SU-DHL-6 (cell line): Measurements from ENCODE around the gene B3GAT1.

ENCODE experiments used
- H2AFZ ChIP-seq: fragments of 200-600 bp; sonication (generic); 2 replicates; pipeline ENCODE4 v1.6.1; 2014; ENCODE audit warnings: low read depth, mild to moderate bottlenecking, moderate library complexity, mixed read lengths, antibody characterized with exemption, low read length; ENCODE audit not compliant: severe bottlenecking
- H3F3A ChIP-seq: fragments of 200-600 bp; shearing (Covaris generic); 2 replicates; pipeline ENCODE4 v1.6.0; 2016; ENCODE audit warnings: antibody characterized with exemption, mild to moderate bottlenecking; ENCODE audit not compliant: insufficient read depth
- H3K27ac ChIP-seq: fragments of 200-600 bp; sonication (generic); 2 replicates; pipeline ENCODE4 v1.5.1; 2016; ENCODE audit warnings: low read depth, mild to moderate bottlenecking, low read length, moderate library complexity, mixed read lengths
- H3K27me3 ChIP-seq: fragments of 200-600 bp; sonication (generic), shearing (Covaris generic); 2 replicates; pipeline ENCODE4 v1.6.0; 2014; ENCODE audit warnings: mild to moderate bottlenecking, low read length
- H3K36me3 ChIP-seq: fragments of 200-600 bp; sonication (generic); 2 replicates; pipeline ENCODE4 v1.6.1; 2014; ENCODE audit warnings: mild to moderate bottlenecking, low read length, mixed read lengths
- H3K4me2 ChIP-seq: fragments of 300-600, 200-600 bp; shearing (Covaris generic), sonication (generic); 2 replicates; pipeline ENCODE4 v1.6.0; 2014; ENCODE audit warnings: low read length, low read depth, mild to moderate bottlenecking; ENCODE audit not compliant: poor library complexity, severe bottlenecking
- H3K4me3 ChIP-seq: fragments of 200-600 bp; sonication (generic); 2 replicates; pipeline ENCODE4 v1.5.1; 2014; ENCODE audit warnings: antibody characterized with exemption, low read length, mild to moderate bottlenecking, mixed read lengths; ENCODE audit not compliant: insufficient read depth, poor library complexity, severe bottlenecking
- H3K79me2 ChIP-seq: fragments of 200-600 bp; sonication (generic); 2 replicates; pipeline ENCODE4 v1.6.1; 2014; ENCODE audit warnings: mild to moderate bottlenecking, low read length, moderate library complexity; ENCODE audit not compliant: insufficient read depth
- H3K9ac ChIP-seq: fragments of 200-600 bp; sonication (generic); 2 replicates; pipeline ENCODE4 v1.7.0; 2014; ENCODE audit warnings: mild to moderate bottlenecking, low read length
- H3K9me2 ChIP-seq: fragments of 200-600 bp; sonication (generic); replicated peaks from 2 replicates; pipeline ENCODE4 v1.6.1; 2014; ENCODE audit warnings: low read length; ENCODE audit not compliant: insufficient read depth
- H3K9me3 ChIP-seq: fragments of 200-600 bp; sonication (generic); 2 replicates; pipeline ENCODE4 v1.6.1; 2014; ENCODE audit warnings: low read length, mixed read lengths; ENCODE audit not compliant: insufficient read depth
- H4K20me1 ChIP-seq: fragments of 200-600 bp; sonication (generic); 2 replicates; pipeline ENCODE4 v1.6.1; 2014; ENCODE audit warnings: low read depth, mild to moderate bottlenecking, antibody characterized with exemption, low read length, moderate library complexity, mixed read lengths
- CTCF ChIP-seq: fragments of 200-600 bp; sonication (generic); IDR thresholded peaks from one replicate; pipeline ENCODE4 v1.5.1; 2017; ENCODE audit warnings: antibody characterized with exemption, mild to moderate bottlenecking, low read length, moderate library complexity; ENCODE audit not compliant: insufficient read depth, poor library complexity, severe bottlenecking
- EZH2phosphoT487 ChIP-seq: fragments of 200-600 bp; sonication (generic), shearing (Covaris generic); conservative IDR thresholded peaks from 2 replicates; pipeline ENCODE4 v1.6.1; 2018; ENCODE audit warnings: mild to moderate bottlenecking, antibody characterized with exemption, low read length, moderate library complexity, mixed read lengths

Gene B3GAT1

GRCh38 chr11:134425413-134425812 lies 13.4 kb upstream of the B3GAT1 start:
- H3K36me3 ChIP-seq: no peaks in the 10 kb centered on the region
- no peak overlapping the region for H2AFZ ChIP-seq
- H3K27ac ChIP-seq: no peak overlapping the region
- H3K9ac ChIP-seq: no peak overlapping the region
- no peaks in the 10 kb centered on the region for H3K9me2 ChIP-seq
- no peaks in the 10 kb centered on the region for H3K79me2 ChIP-seq
- no peaks in the 10 kb centered on the region for H3K9me3 ChIP-seq
- H3K4me2 ChIP-seq: no peak overlapping the region
- TF ChIP-seq EZH2phosphoT487 (no peak), CTCF (no peak)
- H3F3A ChIP-seq: no peaks in the 10 kb centered on the region
- H3K4me3 ChIP-seq: no peak overlapping the region
- no peaks in the 10 kb centered on the region for H3K27me3 ChIP-seq
- H4K20me1 ChIP-seq: no peaks in the 10 kb centered on the region

GRCh38 chr11:134423106-134423505 lies 11.1 kb upstream of the B3GAT1 start:
- no peaks in the 10 kb centered on the region for H3K9me3 ChIP-seq
- TF ChIP-seq CTCF (no peak), EZH2phosphoT487 (no peak)
- no peaks in the 10 kb centered on the region for H3F3A ChIP-seq
- no peak overlapping the region for H3K9ac ChIP-seq
- no peak overlapping the region for H2AFZ ChIP-seq
- H3K27ac ChIP-seq: no peak overlapping the region
- no peaks in the 10 kb centered on the region for H3K79me2 ChIP-seq
- H3K36me3 ChIP-seq: no peaks in the 10 kb centered on the region
- no peaks in the 10 kb centered on the region for H4K20me1 ChIP-seq
- no peaks in the 10 kb centered on the region for H3K9me2 ChIP-seq
- no peaks in the 10 kb centered on the region for H3K27me3 ChIP-seq
- no peak overlapping the region for H3K4me2 ChIP-seq
- no peak overlapping the region for H3K4me3 ChIP-seq

- no peak overlapping the region for H2AFZ ChIP-seq
- no peak overlapping the region for H3K9ac ChIP-seq
- no peak overlapping the region for H3K27ac ChIP-seq
- no peaks in the 10 kb centered on the region for H3K79me2 ChIP-seq
- H3K36me3 ChIP-seq: no peaks in the 10 kb centered on the region
- H3F3A ChIP-seq: no peaks in the 10 kb centered on the region
- no peak overlapping the region for H3K4me3 ChIP-seq
- H3K4me2 ChIP-seq: no peak overlapping the region
- H3K27me3 ChIP-seq: no peaks in the 10 kb centered on the region
- no peaks in the 10 kb centered on the region for H4K20me1 ChIP-seq
- no peaks in the 10 kb centered on the region for H3K9me3 ChIP-seq
- TF ChIP-seq CTCF: no peak
- TF ChIP-seq EZH2phosphoT487: no peak
- H3K9me2 ChIP-seq: no peaks in the 10 kb centered on the region
Observed at GRCh38 chr11:134417871-134418840, 6.1 kb upstream of the B3GAT1 start.
